Thyroid gland (tissue), 4 donors: ENCODE measurements around the gene PHF21A.

Experiments used
- POLR2A ChIP-seq, 2 donors: fragments of 450-650 bp; IDR thresholded peaks; one replicate each; pipeline ENCODE4 v1.6.1; 2017; ENCODE audit warnings: antibody characterized with exemption in 2 of 2, mild to moderate bottlenecking in 2 of 2, moderate library complexity in 1 of 2
- TF ChIP-seq, protein P1 (sequence below), 6 experiments: fragments of 200-600 bp in 3 of 6; fragments of 450-650 bp in 3 of 6; sonication (generic) in 3 of 6; IDR thresholded peaks; one replicate each; pipeline ENCODE4 v1.5.1; 2016 to 2019; ENCODE audit warnings: antibody characterized with exemption in 6 of 6, mild to moderate bottlenecking in 2 of 6, inconsistent platforms in 1 of 6, moderate library complexity in 1 of 6

DNA sequence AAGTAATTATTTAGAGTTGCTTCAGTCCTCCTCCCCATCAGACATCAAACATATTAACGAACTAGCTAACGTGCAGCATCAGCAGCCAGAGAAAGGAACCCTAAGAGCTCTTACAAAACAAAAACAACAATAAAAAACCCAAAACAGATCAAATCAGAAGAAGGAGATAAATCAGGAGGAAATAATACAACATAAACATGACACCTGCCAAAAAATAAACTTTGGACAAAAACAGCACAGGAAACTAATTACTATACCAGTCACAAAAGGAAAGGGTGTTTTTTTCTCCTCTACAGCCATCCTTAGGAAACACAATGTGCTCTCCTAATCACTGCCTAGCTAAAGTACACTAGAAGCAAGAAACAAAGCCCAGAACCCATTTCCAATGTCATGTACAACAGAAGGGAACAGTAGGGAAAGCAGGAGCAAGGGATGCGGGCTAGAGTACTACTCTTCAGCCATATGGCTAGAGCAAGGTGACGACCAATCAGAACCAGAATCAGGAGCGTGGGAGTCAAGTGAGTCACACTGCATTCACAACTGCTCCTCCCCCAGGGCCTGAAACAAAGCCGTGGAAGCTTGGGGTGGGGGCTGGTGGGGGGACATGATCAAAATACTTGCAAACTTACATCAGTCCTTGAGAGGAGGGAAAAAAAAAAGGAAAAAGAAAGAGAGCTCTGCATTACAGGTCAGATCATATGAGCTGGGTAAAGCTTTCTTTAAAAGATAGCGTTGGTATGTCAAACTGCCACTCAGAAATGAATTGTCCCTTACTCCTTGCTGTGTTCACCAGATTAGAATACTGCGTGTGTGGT, 138.4 kb downstream of the PHF21A start:
- TF ChIP-seq, protein P1, sequence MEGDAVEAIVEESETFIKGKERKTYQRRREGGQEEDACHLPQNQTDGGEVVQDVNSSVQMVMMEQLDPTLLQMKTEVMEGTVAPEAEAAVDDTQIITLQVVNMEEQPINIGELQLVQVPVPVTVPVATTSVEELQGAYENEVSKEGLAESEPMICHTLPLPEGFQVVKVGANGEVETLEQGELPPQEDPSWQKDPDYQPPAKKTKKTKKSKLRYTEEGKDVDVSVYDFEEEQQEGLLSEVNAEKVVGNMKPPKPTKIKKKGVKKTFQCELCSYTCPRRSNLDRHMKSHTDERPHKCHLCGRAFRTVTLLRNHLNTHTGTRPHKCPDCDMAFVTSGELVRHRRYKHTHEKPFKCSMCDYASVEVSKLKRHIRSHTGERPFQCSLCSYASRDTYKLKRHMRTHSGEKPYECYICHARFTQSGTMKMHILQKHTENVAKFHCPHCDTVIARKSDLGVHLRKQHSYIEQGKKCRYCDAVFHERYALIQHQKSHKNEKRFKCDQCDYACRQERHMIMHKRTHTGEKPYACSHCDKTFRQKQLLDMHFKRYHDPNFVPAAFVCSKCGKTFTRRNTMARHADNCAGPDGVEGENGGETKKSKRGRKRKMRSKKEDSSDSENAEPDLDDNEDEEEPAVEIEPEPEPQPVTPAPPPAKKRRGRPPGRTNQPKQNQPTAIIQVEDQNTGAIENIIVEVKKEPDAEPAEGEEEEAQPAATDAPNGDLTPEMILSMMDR (IDR thresholded peaks at IDR 0.05): no peak
- no peak for TF ChIP-seq POLR2A (IDR thresholded peaks at IDR 0.05)
